Measurements from ENCODE around the gene NRG3. TPM values are rescaled to one million over a fixed set of nuclear protein-coding genes. Genes with fewer than 3 reads are reported as not detected.

The NRG3 gene
- total RNA-seq, 1 experiment from 2014 or later: 0.08 TPM

- ATAC-seq: no peak
- Histone ChIP-seq H3K36me3 (ENCODE audit: control insufficient read depth, insufficient read depth, low read length) (no peaks in the 10 kb centered on the region), H3K27me3 (ENCODE audit: control insufficient read depth, insufficient read depth, low read length) (no peaks in the 10 kb centered on the region), H3K9me3 (ENCODE audit: control insufficient read depth, insufficient read depth, low read depth, low read length) (no peaks in the 10 kb centered on the region), H3K4me3 (ENCODE audit: low read depth in 2 of 2, low read length in 2 of 2) (no peak overlapping the region), H3K27ac (ENCODE audit: low read length) (no peak overlapping the region), H3K4me1 (ENCODE audit: control insufficient read depth, insufficient read depth, low read length) (no peaks in the 10 kb centered on the region)
- intact Hi-C loops (cut with micrococcal nuclease; ENCODE audit: unreplicated experiment) (no loop called here), in situ Hi-C loops (cut with HindIII; ENCODE audit: low pct_unique_long_range_greater_than_20kb, low sequenced_read_pairs) (no loop called here)
- no peak for DNase-seq (ENCODE audit: low read depth, low spot score)
- BruUV-seq (replicated peaks): no TSS peak
- CTCF ChIA-PET: no interaction called here
- POLR2A ChIA-PET: no interaction called here
- TF ChIP-seq REST (IDR thresholded peaks at IDR 0.05; ENCODE audit: insufficient read depth in 1 of 2, low read depth in 2 of 2, low read length in 1 of 2): no peak
- no peak for TF ChIP-seq SIN3A (IDR thresholded peaks at IDR 0.05; ENCODE audit: borderline replicate concordance, insufficient read depth, low read depth, low read length)
- no peak for TF ChIP-seq CTCF (IDR thresholded peaks at IDR 0.05)
- no peak for TF ChIP-seq POLR2AphosphoS5 (IDR thresholded peaks at IDR 0.05; ENCODE audit: low read depth, low read length)
- TF ChIP-seq TCF7L2 (IDR thresholded peaks at IDR 0.05; ENCODE audit: low read depth, low read length): no peak
These were observed 503.2 kb downstream of the NRG3 start for GRCh38 chr10:82378146-82378545.

GRCh38 chr10:82383350-82383749 is 508.4 kb downstream of the NRG3 start:
- H3K27ac ChIP-seq (ENCODE audit: low read length): no peak overlapping the region
- DNase-seq (ENCODE audit: low read depth, low spot score) (no peak), ATAC-seq (no peak)
- H3K27me3 ChIP-seq (ENCODE audit: control insufficient read depth, insufficient read depth, low read length): no peaks in the 10 kb centered on the region
- no peaks in the 10 kb centered on the region for H3K4me1 ChIP-seq (ENCODE audit: control insufficient read depth, insufficient read depth, low read length)
- in situ Hi-C loops (cut with HindIII; ENCODE audit: low pct_unique_long_range_greater_than_20kb, low sequenced_read_pairs) (no loop called here), intact Hi-C loops (cut with micrococcal nuclease; ENCODE audit: unreplicated experiment) (no loop called here)
- peaks cover 4% of the 10 kb centered on the region; the same call in 1 of the 2 replicates for H3K9me3 ChIP-seq (ENCODE audit: control insufficient read depth, insufficient read depth, low read depth, low read length)
- ChIA-PET CTCF (no interaction called here), POLR2A (no interaction called here)
- no peak overlapping the region for H3K4me3 ChIP-seq (ENCODE audit: low read depth in 2 of 2, low read length in 2 of 2)
- H3K36me3 ChIP-seq (ENCODE audit: control insufficient read depth, insufficient read depth, low read length): no peaks in the 10 kb centered on the region
- TF ChIP-seq POLR2AphosphoS5 (IDR thresholded peaks at IDR 0.05; ENCODE audit: low read depth, low read length) (no peak), CTCF (IDR thresholded peaks at IDR 0.05) (no peak), REST (IDR thresholded peaks at IDR 0.05; ENCODE audit: insufficient read depth in 1 of 2, low read depth in 2 of 2, low read length in 1 of 2) (no peak), TCF7L2 (IDR thresholded peaks at IDR 0.05; ENCODE audit: low read depth, low read length) (no peak), SIN3A (IDR thresholded peaks at IDR 0.05; ENCODE audit: borderline replicate concordance, insufficient read depth, low read depth, low read length) (no peak)
- no TSS peak for BruUV-seq (replicated peaks)

Measured in Panc1 (cell line).